Right kidney (tissue), 1 donor: Measurements from ENCODE around the gene COL13A1.

Experiments used
- DNase-seq: peaks from one replicate; pipeline ENCODE4 v3.0.0-alpha.2; 2016

The COL13A1 gene

GRCh38 chr10:69819716-69820506, 18.2 kb downstream of the COL13A1 start:
- no peak for DNase-seq

DNA sequence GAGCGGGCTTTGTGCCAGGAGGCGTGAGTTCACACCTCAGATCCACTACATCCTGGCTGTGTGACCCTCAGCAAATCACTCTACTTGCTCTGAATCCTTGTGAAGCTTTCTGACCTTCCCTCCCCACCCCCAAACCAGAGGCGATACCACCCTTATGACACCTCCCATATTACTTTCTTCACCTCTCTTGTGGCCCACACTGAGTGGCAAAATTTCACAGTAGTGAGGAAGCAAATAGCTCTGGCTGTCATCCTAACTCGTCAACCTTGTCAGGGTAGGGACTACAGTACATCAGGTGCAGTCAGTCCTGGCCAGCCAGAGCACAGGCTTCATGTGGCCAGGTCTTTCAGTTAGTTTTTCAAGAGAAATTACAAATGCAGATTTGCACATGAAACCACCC, 19.1 kb downstream of the COL13A1 start:
- DNase-seq: no peak

DNA sequence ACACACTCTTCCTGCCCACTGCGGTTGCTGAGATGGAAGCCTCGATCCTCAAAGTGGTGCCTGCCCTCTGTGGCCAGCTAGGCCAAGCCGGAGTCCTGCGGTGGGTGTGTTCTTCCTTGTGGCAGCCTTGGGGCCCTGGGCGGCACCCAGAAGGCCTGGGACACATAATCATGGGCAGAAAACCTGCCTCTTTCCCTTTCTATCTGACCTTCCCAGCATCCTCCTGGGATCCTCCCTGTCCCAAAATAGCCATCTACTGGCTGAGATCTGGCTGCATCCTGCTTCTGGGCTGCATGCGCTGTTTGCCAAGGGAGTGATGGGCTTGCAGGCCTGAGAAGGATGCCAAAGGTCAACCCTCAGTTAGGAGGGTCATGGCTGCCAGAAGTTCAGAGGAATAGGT, 23.9 kb downstream of the COL13A1 start:
- no peak for DNase-seq

DNA sequence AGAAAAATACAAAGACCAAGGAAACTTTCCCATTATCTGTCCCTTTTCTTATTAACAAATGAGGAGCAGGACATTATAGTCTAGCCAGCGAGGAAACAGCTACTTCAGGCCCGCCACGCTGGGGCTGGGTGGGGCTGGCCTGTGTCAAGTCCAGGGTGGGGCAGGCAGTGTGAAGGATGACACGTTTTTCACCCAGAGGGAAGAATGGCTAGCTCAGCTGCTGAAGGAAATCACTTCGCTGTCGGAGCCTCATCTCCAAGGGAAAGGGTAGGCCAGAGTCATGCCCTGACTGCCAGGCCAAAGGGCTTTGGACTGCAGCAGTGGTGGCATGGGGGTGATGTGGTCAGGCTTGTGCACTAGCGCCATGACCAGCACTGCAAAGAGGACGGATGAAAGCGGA, 24.4 kb downstream of the COL13A1 start:
- DNase-seq: no peak

- no peak for DNase-seq
Measured at GRCh38 chr10:69826789-69827554, 25.3 kb downstream of the COL13A1 start.

- no peak for DNase-seq
Measured at GRCh38 chr10:69828144-69828870, 26.6 kb downstream of the COL13A1 start.

DNA sequence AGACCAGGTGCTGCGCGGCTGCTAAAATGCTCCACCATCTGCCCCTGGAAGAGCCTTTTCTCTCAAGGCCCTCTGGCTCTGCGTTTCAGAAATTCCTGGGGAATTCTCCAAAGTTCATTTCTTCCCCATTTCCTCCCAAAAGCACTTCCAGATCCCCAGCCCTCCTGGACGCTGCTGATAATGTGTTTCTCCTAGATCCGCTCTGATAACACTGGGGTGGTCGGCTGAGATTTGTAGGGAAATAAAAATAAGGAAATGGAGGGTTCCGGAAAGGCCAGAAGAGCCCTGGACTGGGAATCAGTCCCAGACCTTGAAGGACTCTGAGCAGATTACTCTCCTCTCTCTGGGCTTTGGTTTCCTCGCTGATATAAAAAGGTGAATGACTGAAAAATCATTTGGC, 28.1 kb downstream of the COL13A1 start:
- no peak for DNase-seq

- DNase-seq: no peak
Measured at GRCh38 chr10:69831231-69831855, 29.6 kb downstream of the COL13A1 start.

DNA sequence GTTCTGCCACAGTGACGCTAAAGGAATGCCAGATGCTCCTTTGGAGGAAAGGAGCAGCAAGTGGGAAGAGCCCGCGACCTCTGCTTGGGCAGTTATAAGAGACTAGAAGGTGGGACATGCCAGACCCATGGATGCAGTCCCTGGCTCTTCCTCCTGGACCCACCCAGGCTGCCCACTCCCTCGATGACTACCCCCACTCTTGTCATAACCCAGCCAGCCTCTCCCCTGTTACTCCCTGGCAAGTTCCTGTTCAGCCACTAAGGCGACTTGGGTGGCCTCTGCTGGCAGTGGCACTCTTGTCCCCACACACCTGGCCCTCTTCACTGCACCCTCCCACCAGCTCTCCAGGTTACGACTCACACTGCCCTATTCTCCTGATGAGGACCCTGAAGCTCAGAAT, 33.5 kb downstream of the COL13A1 start:
- no peak for DNase-seq

DNA sequence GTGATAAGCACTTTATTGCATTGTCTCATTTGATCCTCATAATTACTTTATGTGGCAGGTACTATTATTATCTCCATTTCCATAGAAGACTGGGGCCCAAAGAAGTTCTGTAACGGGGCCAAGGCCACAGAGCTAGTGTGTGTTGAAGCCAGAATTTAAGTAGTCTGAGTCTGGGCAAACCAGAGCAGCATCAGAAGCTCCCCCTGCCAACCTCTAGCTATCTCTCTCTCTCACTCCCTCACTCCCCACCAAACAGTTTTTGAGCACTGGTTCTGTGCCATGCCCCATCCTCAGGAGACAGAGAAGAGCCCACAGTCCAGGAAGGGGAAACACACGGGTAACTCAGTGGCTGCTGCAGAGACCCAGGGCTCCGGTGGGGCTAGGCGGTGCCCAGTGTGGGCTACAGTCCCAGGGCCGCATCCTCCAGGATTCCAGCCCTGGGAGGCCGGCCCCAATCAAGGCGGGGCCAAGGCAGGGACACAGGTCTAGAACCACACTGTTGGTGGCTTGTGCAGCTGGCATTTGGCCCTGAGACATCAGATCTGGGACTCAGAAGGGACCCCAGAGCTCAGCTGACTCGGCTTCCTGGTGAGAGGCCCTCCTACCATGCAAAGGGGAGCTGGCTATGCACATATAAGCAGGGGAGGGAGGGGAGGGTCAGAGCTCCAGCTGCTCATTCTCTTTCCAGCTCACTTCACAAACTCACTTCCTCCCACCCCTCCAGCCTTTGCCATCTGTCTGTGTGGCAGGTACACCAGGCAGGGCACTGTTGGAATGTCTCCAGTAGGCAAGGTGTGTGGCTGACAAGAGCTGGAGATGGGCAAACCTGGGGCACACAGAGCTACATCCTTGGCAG, 34.4 kb downstream of the COL13A1 start:
- DNase-seq: no peak

DNA sequence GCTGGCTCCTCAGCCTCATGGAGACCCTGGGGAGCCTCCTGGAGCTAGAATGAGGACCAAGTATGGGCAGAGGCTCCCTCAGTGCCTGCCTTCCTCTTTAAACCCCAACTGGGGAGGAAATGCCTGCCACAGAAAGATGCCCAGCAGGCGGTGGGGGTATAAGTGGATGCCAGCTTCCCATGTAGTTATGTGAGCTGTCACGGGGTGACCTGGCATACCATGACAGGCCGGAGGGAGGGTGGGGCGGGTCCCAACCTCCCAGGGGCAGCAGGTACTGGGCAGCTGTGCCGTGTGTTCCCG, 35.0 kb downstream of the COL13A1 start:
- no peak for DNase-seq

- DNase-seq: no peak
Measured at GRCh38 chr10:69837261-69837660, 35.6 kb downstream of the COL13A1 start.

GRCh38 chr10:69838418-69838817, 36.7 kb downstream of the COL13A1 start:
- DNase-seq: no peak

DNA sequence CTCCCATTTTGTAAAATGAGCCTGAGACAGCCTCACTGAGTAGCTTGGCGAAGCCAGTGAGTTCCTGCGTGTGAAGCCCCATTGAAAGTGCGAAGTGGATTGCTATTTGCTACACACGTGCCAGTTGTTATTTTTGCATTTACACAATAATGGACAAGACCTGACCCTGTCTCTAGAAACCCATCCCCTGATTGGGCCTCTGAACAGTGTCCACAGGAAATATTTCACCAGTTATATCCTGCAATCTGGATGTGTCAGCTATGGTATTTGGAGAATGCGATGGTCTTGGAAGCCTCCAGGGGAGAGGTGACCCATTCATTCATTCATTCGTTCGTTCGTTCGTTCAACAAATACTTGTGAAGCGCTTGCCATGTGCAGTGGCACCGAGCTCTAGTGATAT, 37.1 kb downstream of the COL13A1 start:
- DNase-seq: no peak

- no peak for DNase-seq
Measured at GRCh38 chr10:69839696-69840345, 38.1 kb downstream of the COL13A1 start.

GRCh38 chr10:69840773-69841172, 39.1 kb downstream of the COL13A1 start:
- no peak for DNase-seq

- DNase-seq: no peak
Measured at GRCh38 chr10:69842020-69842419, 40.3 kb downstream of the COL13A1 start.

- DNase-seq: no peak
Measured at GRCh38 chr10:69842882-69843281, 41.2 kb downstream of the COL13A1 start.

- no peak for DNase-seq
Measured at GRCh38 chr10:69843923-69844322, 42.2 kb downstream of the COL13A1 start.

- DNase-seq: no peak
Measured at GRCh38 chr10:69844698-69845097, 43.0 kb downstream of the COL13A1 start.

GRCh38 chr10:69845574-69846292, 44.0 kb downstream of the COL13A1 start:
- DNase-seq: peak; percentile 64
